AG10803 (cell line): ENCODE data around the gene DNAJB13.

Source experiments
- DNase-seq: peaks from one replicate; pipeline ENCODE4 v3.0.0; 2010; ENCODE audit warnings: low read depth
- H3K4me3 ChIP-seq: 2 replicates; pipeline ENCODE4 v1.5.1; 2011; ENCODE audit warnings: mild to moderate bottlenecking, low read length, control low read depth
- TF ChIP-seq, protein P1 (sequence below): conservative IDR thresholded peaks from 2 replicates; pipeline ENCODE4 v1.5.1; 2011; ENCODE audit warnings: mild to moderate bottlenecking, low read length, control low read depth, inconsistent platforms

Gene DNAJB13

DNA sequence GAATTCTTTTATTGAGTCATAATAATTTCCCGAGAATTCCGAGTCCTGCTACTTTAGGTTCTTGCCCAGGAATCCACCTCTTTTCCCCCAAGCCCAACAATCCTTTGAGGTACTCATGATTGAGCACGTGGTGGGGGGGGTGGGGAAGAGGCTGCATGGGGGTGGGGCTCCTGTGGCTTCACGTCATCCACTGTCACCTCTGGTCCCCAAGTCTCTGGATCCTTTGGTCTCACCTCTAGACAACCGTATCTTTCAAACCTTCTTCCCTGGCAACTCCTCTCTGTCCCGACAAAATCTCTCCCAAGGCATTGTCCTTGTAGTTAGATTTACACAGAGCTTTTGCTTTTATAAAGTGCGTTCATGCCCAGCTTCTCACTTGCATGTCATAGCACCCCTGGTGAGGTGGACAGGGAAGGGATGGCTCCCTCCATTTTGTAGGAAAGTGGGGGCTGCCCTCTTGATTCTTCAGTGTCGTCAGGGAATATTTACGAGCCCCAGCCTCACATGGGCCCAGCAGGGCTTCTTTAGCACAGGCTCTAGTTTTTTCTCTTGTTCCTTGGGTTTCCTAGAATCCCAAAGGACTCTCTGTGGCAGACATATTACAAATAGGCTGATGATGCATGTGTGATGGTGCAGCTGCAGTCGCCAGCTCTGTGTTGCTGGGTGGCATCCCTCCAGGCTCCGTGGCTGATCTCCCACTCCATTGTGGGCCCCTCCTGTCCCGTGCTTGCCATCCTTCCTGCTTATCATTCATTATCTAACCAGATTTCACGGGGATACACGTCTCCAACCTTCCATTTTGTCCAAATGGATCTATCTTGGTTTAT is 49.7 kb downstream of the DNAJB13 start:
- no peak for DNase-seq
- TF ChIP-seq, protein P1, sequence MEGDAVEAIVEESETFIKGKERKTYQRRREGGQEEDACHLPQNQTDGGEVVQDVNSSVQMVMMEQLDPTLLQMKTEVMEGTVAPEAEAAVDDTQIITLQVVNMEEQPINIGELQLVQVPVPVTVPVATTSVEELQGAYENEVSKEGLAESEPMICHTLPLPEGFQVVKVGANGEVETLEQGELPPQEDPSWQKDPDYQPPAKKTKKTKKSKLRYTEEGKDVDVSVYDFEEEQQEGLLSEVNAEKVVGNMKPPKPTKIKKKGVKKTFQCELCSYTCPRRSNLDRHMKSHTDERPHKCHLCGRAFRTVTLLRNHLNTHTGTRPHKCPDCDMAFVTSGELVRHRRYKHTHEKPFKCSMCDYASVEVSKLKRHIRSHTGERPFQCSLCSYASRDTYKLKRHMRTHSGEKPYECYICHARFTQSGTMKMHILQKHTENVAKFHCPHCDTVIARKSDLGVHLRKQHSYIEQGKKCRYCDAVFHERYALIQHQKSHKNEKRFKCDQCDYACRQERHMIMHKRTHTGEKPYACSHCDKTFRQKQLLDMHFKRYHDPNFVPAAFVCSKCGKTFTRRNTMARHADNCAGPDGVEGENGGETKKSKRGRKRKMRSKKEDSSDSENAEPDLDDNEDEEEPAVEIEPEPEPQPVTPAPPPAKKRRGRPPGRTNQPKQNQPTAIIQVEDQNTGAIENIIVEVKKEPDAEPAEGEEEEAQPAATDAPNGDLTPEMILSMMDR: no peak
- no peak overlapping the region for H3K4me3 ChIP-seq

DNA sequence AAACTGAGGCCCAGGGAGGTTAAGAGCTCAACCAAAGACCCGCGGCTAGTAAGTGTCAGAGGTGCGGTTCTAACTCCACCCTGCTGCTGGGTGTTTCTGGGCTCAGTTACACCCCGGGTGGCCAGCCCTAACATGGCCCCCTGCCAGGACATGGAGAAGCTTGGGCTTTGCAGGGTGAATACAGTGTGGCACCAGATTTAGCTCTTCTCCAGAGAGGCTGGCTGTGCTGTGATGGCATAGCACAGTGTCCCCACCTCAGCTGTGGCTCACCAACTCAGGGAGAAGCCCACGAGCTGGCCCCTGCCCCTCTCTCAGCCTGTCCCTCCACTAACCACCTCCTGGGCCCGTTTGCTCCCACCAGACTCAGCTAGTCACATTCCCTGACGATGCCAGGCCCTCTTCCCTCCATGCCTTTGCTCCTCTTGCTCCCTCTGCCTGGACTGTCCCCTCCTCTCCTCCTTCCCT is 51.0 kb downstream of the DNAJB13 start:
- no peak overlapping the region for H3K4me3 ChIP-seq
- DNase-seq: no peak
- TF ChIP-seq, protein P1: no peak

DNA sequence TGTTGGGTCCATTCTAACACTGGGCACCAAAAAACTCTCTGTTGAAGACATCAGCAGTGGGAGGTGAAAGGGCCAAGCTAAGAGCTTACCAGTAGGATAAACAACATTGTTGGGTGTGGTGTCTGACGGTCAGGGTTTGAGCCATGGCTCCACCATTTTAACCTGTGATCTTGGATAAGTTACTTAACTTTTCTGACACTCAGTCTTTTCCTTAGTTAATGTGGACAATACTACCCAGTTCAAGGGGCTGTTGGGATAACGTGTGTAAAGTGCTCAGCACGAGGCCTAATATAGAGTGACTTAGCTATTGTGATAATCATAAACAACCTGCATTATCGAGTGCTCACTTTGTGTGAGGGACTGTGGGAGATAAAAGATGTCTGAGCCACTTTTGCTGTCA is 52.0 kb downstream of the DNAJB13 start:
- DNase-seq: no peak
- TF ChIP-seq, protein P1: no peak

DNA sequence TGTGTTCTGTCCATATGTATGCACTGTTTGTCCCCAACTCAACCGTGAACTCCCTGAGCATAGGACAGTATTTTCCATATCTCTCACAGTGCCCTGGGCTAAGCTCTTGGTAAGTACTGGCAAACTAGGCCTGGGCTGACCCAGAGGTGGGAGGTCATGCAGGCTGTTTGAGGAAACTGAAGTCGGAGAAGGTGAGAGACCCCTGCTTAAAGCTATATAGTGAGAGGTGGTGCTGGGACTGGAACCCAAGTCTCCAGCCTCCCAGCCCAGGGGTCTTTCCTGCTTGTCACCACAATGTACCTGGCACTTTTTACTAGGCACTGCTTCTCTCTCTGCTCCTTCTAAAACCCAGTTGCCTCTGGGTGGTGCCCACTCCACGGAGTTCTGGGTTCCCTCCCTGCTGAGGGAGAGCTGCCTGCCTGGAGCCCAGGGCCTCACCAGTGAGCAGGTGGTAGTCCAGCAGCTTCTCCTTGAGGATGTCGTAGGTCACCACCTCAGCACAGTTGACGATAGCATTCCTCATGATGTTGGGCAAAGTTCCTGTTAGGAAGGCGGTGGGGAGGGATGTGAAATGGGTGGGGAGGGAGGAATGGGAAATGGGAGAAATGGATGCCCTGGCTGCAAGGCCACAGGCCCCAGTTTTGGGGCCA is 53.3 kb downstream of the DNAJB13 start:
- TF ChIP-seq, protein P1: no peak
- no peak overlapping the region for H3K4me3 ChIP-seq
- no peak for DNase-seq

More for the DNA sequence above, 52.0 kb downstream of the DNAJB13 start:
- no peak overlapping the region for H3K4me3 ChIP-seq

DNA sequence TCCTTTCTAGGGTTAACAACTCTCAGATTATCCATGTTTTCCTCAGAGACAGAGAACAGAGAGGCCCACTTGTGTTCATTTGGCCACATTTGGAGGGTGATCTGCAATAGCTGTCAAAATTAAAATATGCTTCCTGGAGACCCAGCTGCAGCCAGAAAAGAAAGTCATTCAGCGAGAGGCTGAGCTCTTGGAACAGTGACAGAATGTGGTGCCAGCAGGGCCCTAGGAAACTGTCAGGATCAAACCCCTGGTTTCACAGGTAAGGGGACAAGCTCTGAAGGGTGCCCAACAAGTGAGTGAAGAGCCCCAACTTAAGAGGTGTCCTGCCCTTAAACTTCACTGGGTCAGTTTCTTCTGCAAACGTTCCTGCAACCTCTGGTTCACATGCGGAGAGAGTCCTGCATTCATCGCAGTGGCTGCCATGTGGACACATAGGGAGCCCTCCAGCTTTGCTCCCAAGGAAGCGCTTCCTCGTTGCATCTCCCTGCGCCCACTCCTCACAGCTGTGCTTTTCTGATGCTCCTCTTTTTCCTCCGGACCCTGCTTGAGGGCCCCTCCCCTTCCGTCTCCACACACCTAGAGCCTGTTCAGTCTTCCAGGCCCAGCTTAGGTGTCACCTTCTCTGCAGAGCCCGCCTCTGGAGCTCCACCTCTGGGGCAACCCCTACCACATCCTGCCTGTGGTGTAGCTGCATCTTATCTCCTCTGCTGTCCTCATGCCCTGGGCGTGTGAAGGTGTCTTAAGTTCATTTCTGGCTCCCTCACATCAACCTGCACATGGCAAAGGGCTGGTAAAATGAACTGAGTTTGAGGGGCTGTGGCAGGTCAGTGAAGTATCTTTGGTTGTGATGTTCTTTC is 54.2 kb downstream of the DNAJB13 start:
- TF ChIP-seq, protein P1: no peak
- no peak overlapping the region for H3K4me3 ChIP-seq
- DNase-seq: no peak

DNA sequence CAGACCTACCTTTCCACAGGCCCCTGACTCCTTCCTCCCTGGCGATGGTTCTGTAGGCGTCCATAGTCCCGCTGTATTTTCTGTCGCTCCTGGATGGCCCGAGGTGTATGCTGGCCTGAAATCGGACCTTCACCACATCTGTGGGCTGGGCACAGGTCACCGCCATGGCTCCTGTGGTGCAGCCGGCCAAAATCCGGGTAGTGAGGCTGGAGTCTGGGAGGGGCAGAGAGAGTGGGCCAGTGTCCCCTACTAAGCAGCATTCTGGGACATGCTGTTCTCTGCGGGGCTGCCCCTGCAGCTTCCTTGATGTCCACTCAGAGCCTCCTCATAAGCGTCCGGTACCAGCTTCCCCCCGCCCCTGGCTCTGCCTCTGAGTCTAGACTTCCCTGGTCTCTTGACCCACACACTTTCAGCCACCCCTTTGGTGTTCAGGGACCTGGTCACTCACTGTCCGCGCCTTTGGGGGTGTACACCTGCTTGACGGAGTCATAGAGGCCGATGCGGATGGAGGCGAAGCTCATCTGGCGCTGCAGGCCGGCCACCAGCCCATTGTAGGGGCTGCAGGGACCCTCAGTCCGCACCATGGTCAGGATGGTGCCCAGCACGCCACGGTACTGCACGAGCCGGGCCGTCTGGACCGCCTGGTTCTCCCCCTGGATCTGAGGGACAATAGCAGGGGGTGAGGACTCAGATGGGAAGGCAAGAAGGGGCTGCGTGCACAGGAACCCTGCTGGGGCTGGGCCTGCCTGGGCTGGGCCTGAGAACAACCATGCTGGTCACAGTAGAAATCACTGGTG is 55.1 kb downstream of the DNAJB13 start:
- TF ChIP-seq, protein P1: no peak
- no peak for DNase-seq
- H3K4me3 ChIP-seq: no peak overlapping the region
